Body of pancreas (tissue), 4 donors: Measurements from ENCODE around the gene ERC1.
"Not testable (repeated sequence)": the region's sequence is repeated elsewhere in the genome, so short reads cannot be mapped to it uniquely, and the experiment has no call there.

Experiments used
- POLR2A ChIP-seq, 3 donors: fragments of 450-650 bp; IDR thresholded peaks; one replicate each; pipeline ENCODE4 v1.6.1; 2016; ENCODE audit warnings: antibody characterized with exemption in 3 of 3, mild to moderate bottlenecking in 2 of 3
- TF ChIP-seq, protein P1 (sequence below), 7 experiments: fragments of 450-650 bp in 4 of 7; fragments of 200-600 bp in 3 of 7; sonication (generic) in 3 of 7; IDR thresholded peaks; one replicate each; pipeline ENCODE4 v1.5.1; 2016 to 2019; ENCODE audit warnings: antibody characterized with exemption in 7 of 7

DNA sequence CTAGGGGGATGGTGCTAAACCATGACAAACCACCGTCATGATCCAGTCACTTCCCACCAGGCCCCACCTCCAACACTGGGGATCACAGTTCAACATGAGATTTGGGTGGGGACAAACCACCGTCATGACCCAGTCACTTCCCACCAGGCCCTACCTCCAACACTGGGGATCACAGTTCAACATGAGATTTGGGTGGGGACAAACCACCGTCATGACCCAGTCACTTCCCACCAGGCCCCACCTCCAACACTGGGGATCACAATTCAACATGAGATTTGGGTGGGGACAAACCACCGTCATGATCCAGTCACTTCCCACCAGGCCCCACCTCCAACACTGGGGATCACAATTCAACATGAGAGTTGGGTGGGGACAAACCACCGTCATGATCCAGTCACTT lies 207.8 kb downstream of the ERC1 start:
- TF ChIP-seq, protein P1, sequence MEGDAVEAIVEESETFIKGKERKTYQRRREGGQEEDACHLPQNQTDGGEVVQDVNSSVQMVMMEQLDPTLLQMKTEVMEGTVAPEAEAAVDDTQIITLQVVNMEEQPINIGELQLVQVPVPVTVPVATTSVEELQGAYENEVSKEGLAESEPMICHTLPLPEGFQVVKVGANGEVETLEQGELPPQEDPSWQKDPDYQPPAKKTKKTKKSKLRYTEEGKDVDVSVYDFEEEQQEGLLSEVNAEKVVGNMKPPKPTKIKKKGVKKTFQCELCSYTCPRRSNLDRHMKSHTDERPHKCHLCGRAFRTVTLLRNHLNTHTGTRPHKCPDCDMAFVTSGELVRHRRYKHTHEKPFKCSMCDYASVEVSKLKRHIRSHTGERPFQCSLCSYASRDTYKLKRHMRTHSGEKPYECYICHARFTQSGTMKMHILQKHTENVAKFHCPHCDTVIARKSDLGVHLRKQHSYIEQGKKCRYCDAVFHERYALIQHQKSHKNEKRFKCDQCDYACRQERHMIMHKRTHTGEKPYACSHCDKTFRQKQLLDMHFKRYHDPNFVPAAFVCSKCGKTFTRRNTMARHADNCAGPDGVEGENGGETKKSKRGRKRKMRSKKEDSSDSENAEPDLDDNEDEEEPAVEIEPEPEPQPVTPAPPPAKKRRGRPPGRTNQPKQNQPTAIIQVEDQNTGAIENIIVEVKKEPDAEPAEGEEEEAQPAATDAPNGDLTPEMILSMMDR (IDR thresholded peaks at IDR 0.05), result not testable (repeated sequence)
- not testable (repeated sequence) for TF ChIP-seq POLR2A (IDR thresholded peaks at IDR 0.05)
